Esophagus mucosa (tissue), 1 donor: ENCODE measurements around the gene SCYL3. TPM values are rescaled to one million over a fixed set of nuclear protein-coding genes. Genes with fewer than 3 reads are reported as not detected.
"Not testable (repeated sequence)": the region's sequence is repeated elsewhere in the genome, so short reads cannot be mapped to it uniquely, and the experiment has no call there.

ENCODE experiments used
- ATAC-seq: fragments of 200-7000 bp; cut with Tn5 transposase; one replicate; pipeline ENCODE4 v1.9.1; 2020
- total RNA-seq: library from RNA; stranded (reverse); gene quantifications from one replicate; pipeline ENCODE4 v1.2.4, GENCODE V29; 2023
- donor health status: DM: yes; HTN: yes; CAD: no.

The SCYL3 gene
- total RNA-seq, 1 donor from 2014 or later: 7.8 TPM

DNA sequence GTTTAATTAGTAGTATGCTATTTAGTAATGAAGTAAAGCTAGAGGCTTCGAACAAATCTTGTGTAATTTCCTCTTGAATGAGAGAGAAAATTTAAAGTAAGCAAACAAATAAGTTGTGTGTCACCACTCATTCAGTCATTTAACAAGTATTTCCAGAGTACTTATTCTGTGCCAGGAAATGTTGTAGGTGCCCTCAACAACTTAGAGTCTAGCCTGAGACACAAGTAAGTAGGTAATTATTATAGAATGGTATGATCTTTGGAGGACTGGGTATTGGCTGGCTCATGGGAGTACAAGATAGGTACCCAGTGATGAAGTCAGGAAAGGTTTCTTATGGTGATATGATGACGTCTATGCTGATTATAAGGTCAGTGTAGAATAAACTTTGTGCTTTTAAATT, 81.6 kb downstream of the SCYL3 start:
- ATAC-seq: no peak

DNA sequence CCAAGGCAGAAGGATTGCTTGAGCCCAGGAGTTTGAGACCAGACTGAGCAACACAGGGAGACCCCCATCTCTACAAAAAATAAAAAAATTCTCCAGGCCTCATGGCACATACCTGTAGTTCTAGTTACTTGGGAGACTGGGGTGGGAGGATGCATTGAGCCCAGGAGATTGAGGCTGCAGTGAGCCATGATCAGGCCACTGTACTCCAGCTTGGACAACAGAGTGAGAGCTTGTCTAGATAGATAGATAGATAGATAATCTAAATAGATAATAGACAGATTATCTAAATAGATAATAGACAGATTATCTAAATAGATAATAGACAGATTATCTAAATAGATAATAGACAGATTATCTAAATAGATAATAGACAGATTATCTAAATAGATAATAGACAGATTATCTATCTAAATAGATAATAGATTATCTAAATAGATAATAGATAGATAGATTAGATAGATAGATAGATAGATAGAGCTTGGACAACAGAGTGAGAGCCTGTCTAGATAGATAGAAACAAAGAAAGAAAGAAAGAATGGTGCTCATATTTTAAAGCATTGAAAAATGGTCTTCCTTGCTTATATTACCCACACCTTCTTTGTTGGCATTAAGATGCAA, 82.2 kb downstream of the SCYL3 start:
- ATAC-seq: not testable (repeated sequence)

DNA sequence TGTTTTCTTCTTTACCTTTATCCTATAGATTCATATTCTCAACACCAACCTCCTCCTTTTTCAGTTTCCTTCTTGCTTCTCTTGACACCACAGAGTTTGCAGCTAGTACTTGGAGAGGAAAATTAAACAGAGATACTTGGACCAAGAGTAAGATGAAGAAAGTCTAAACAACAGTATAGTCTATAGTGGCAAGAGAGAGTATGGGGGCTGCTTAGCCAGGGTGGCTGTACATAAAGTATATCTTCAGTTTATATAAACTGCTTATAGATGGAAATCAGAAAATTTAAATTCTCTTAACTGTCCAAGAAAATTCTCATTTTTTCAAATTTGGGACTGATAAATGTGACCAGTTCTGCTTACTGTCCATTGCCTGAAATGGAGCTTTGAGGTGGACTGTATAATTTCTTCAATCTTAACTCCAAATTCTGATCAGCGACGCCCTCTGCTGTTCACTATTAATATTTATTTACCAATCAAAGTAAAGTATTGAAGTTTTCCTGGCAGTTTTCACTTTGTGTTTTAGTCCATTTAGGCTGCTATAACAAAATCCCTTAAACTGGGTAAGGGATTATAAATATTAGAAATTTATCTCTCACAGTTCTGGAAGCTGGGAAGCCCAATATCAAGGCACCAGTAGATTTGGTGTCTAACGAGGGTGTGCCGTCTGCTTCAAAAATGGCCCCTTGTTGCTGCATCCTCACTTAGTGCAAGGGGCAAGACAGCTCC, 84.2 kb downstream of the SCYL3 start:
- ATAC-seq: peak; percentile 26

DNA sequence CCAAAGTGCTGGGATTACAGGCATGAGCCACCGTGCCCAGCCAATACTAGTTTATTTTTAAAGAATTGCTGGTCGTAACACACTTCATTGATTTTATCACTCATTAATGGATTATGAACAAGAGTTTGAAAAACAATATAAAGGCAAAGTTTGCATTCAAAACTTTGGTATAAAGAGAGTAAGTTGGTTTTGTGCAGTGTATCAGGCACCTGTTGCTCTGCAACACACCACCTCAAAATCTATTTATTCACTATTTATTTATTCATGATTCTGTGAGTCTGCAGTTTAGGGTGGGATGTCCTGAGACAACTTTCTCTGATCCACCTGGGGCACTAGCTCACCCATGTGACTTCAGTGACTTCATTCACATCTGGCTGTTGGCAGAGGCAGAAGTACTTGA, 88.8 kb downstream of the SCYL3 start:
- ATAC-seq: no peak

DNA sequence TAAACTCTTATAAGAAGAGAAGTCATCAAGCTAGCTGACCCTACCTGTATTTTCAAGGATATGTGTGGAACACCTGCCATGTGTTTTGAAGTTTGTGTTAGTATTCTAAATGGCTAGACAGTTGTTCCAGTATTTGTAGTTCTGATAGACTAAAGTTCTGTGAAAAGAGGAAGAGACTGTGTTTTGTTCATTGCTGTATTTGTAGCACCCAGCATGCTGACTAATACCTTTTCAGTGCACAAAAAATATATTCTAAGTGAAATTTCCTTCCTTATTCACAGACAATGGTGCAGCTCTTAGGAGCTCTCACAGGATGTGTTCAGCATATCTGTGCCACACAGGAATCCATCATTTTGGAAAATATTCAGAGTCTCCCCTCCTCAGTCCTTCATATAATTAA, 90.8 kb downstream of the SCYL3 start:
- no peak for ATAC-seq

Other genes with a start within 250 kb of the SCYL3 start
- gene SELL, start 182.3 kb downstream of the SCYL3 start, total RNA-seq: 1.0 TPM
- gene SELE, start 159.8 kb downstream of the SCYL3 start, total RNA-seq: 0.56 TPM
- 5.5 TPM for gene METTL18, start 99.0 kb downstream of the SCYL3 start, total RNA-seq
- gene KIFAP3, start 180.8 kb upstream of the SCYL3 start, total RNA-seq: 15.0 TPM